SJCRH30 (cell line): ENCODE data around the gene ITIH4. TPM values are rescaled to one million over a fixed set of nuclear protein-coding genes. Genes with fewer than 3 reads are reported as not detected.
A peak's percentile ranks its signal among the peaks of the same experiment; 100 is the strongest.

ENCODE experiments used
- DNase-seq, 2 experiments: peaks; one replicate each; pipeline ENCODE4 v3.0.0-alpha.2; 2015 to 2020
- H3K27ac ChIP-seq: fragments of 250-450 bp; sonication (Bioruptor Pico); 2 replicates; pipeline ENCODE4 v1.5.1; 2020; ENCODE audit warnings: mild to moderate bottlenecking, moderate library complexity
- H3K27me3 ChIP-seq: fragments of 250-450 bp; sonication (Bioruptor Pico); 2 replicates; pipeline ENCODE4 v1.5.1; 2020; ENCODE audit warnings: mild to moderate bottlenecking, moderate library complexity
- H3K36me3 ChIP-seq: fragments of 250-450 bp; sonication (Bioruptor Pico); 2 replicates; pipeline ENCODE4 v1.5.1; 2020; ENCODE audit warnings: mild to moderate bottlenecking, moderate library complexity
- H3K4me1 ChIP-seq: fragments of 250-450 bp; sonication (Bioruptor Pico); 2 replicates; pipeline ENCODE4 v1.5.1; 2020; ENCODE audit warnings: mild to moderate bottlenecking, moderate library complexity
- H3K4me3 ChIP-seq: fragments of 250-450 bp; sonication (Bioruptor Pico); 2 replicates; pipeline ENCODE4 v1.5.1; 2020; ENCODE audit warnings: mild to moderate bottlenecking, moderate library complexity
- H3K9me3 ChIP-seq: fragments of 250-450 bp; sonication (Bioruptor Pico); replicated peaks from 2 replicates; pipeline ENCODE4 v1.5.1; 2020; ENCODE audit warnings: mild to moderate bottlenecking, moderate library complexity
- total RNA-seq: library from RNA; depleted of rRNA; stranded (reverse); fragments of >200 nt; shearing (Covaris generic); gene quantifications from 2 replicates; pipeline ENCODE4 v1.2.3, GENCODE V29; 2014; rRNA removed

ITIH4 gene
- 0.71 TPM in 1 of 2 replicates, not detected in the other for total RNA-seq

DNA sequence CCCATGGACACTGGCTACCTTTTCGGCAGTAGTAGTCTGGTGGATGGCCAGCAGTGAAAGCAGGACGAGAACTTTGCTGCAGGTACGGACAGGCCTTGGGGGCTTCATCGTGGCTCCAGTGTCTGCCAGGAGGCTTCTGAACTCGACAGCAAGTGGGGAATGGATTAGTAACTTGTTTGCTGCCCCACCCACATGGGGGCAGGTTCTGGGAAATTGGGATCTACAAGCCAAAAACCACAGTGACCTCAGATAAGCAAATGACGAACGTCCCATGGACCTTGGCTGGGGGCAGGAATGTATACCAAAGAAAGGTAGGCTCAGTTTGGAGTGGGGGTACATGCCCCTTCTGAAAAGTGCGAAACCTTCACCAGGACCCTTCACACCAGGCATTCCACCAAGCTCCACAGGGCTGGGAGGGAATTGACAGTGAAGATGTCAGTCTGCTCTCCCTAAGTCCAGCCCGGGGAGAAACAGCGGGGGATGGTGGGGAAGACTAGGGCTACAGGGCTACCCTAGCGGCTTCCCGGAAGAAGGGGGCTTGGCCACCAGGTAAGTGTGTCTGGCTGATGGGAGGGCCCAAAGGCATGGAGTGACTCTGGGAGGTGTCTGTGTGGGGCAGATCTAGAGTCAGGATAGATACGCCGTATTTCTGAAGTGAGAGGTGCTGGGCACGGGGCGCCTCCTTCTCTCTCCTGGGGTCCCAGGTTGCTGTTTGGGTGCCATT, at the start of gene ITIH4:
ITIH4 (minus strand) TSS at position 138 of the 724 bp plus-strand sequence; CDS start at position 108, 30 bp downstream.
- Histone ChIP-seq H3K27ac (peak within 1 kb of the TSS; percentile 57), H3K27me3 (no peaks in the 10 kb centered on the region), H3K9me3 (no peaks in the 10 kb centered on the region), H3K4me1 (peaks cover 45% of the 10 kb centered on the region), H3K4me3 (no peak within 1 kb of the TSS), H3K36me3 (no peaks in the 10 kb centered on the region)
- DNase-seq, result no peak

DNA sequence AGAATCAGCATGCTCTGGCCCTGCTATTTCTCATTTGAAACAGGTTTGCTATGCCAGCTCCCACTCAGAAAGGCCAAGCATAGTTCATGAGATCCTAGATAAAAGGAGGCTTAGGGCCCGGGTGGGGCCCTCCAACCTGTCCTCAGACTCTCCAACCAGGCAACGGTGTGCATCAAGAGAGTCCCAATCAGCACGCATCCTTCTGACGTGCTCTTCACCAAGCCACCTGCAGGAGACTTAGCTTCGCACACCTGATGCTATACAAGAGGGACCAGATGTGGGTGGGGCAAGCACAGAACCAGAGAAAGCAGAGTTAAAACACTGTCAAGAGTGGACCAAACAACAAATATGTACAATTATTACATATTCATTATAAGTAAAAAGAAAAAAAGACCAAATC, 49.6 kb upstream of the ITIH4 start:
- Histone ChIP-seq H3K9me3 (no peaks in the 10 kb centered on the region), H3K27me3 (no peaks in the 10 kb centered on the region), H3K36me3 (no peaks in the 10 kb centered on the region), H3K4me1 (no peaks in the 10 kb centered on the region), H3K4me3 (no peak overlapping the region), H3K27ac (no peak overlapping the region)
- DNase-seq, result no peak

DNA sequence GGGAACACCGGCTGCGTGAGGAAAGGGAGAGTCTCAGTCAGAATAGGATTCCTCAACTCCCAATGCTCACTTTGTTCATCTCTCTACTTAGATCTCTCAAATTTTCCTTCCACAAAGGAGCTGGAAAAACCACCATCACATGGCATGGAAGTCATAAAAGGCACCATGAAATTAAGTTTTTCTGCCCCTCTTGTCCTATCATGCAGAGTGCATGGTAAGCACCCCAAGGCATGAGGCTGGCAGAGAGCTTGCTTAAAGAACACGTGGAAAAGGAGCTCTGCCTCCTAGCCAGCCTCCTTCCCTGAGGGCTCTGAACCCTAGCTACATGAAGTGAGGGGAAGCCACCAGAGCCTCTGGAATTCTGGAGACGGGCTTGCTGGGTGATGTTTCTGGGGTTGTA, 49.1 kb upstream of the ITIH4 start:
- Histone ChIP-seq H3K9me3 (no peaks in the 10 kb centered on the region), H3K36me3 (no peaks in the 10 kb centered on the region), H3K4me3 (no peak overlapping the region), H3K27me3 (no peaks in the 10 kb centered on the region), H3K4me1 (no peaks in the 10 kb centered on the region), H3K27ac (no peak overlapping the region)
- DNase-seq, result no peak

GRCh38 chr3:52879090-52879489, 48.6 kb upstream of the ITIH4 start:
- no peak overlapping the region for H3K4me3 ChIP-seq
- no peak for DNase-seq
- no peaks in the 10 kb centered on the region for H3K9me3 ChIP-seq
- H3K36me3 ChIP-seq, result no peaks in the 10 kb centered on the region
- no peaks in the 10 kb centered on the region for H3K27me3 ChIP-seq
- H3K4me1 ChIP-seq, result no peaks in the 10 kb centered on the region
- H3K27ac ChIP-seq, result no peak overlapping the region

DNA sequence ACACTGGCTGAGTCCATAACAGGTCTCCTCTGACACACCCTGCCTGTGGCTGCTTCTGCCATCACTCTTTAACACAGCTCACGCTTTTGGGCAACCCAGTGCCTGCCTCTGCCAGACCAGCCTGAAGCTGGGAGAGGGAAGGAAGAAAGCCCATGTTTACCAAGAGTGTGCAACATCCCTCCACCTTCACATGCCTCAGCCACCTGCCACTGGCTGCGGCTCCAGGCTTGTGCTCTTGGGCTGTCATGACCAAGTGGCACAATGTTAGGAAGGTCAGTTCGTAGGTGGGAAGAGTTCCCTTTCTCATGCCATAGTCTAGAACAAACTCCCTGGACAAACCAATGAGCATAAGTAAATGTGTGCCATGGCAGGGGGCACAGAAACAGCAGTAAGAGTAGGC, 46.6 kb upstream of the ITIH4 start:
- Histone ChIP-seq H3K27ac (no peak overlapping the region), H3K4me3 (no peak overlapping the region), H3K4me1 (no peaks in the 10 kb centered on the region), H3K9me3 (no peaks in the 10 kb centered on the region), H3K36me3 (no peaks in the 10 kb centered on the region), H3K27me3 (no peaks in the 10 kb centered on the region)
- no peak for DNase-seq

DNA sequence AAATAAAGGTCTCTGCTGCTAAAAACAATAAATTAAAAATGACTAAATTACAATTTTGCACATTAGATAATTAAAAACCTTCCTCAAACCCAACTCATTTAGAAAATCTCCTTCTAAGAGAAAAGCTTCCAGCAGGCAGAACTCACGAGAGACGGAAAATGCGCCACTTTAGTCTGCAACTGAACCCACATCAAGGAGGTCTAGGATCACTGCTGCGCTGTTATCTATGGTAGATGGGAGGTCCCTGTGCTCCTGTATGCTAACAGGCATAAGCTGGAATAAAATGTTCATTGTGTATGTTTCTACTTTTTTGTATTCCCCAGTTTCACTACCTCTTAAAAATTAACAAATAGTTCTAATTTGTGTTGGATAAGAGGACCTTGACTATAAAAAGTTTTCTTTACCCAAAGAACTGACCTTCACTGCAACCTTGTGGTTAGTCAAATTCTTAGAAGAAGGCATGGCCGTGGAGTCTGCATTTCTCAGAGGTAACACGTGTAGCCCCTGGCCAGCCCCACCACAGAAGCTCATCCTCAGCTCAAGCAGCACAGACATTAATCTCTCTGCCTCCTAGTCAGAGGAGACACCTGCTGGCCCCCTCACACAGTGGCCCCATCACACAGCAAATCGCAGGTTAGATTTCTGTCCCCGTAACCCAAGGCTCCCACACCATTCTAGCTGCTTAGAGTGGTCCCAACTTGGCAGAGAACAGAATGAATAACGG, 44.6 kb upstream of the ITIH4 start:
- Histone ChIP-seq H3K27ac (no peak overlapping the region), H3K4me1 (no peaks in the 10 kb centered on the region), H3K27me3 (no peaks in the 10 kb centered on the region), H3K9me3 (no peaks in the 10 kb centered on the region), H3K4me3 (no peak overlapping the region), H3K36me3 (no peaks in the 10 kb centered on the region)
- no peak for DNase-seq

GRCh38 chr3:52874160-52874701, 43.8 kb upstream of the ITIH4 start:
- H3K36me3 ChIP-seq, result no peaks in the 10 kb centered on the region
- H3K27ac ChIP-seq, result no peak overlapping the region
- H3K9me3 ChIP-seq, result no peaks in the 10 kb centered on the region
- H3K27me3 ChIP-seq, result no peaks in the 10 kb centered on the region
- H3K4me3 ChIP-seq, result no peak overlapping the region
- no peak for DNase-seq
- H3K4me1 ChIP-seq, result no peaks in the 10 kb centered on the region

DNA sequence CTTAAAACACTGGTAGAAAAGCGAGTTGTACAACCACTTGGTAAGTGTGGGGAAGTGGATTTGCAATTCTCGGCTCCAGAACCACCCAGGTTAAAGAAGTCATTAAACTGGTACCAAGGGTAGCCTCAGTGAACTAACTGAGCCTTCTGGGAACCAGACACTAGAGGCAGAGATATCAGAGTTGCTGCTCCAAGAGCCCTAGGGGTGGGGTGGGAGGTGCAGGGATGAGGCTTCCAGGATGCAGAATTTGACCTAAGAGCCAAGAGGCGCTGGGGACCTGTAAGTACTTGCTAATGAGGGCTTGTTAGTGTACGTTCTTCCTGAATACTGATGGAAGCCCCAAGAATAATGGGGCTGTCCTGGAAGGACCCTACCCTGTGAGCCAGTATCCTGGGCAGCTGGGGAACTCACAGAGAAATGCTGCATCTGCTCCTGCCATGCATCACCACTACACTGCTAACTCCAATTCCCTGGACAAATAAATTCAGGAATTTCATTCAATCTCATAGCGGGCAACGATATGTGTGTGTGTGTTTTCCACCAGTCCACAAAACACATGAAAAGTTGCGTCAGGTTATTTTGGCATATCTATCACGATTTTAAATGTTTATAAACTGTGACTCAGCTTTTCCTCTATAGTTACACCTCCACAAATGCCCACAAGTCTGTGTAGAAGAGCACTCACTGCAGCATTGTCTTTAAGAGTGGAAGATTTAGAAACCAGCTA, 43.1 kb upstream of the ITIH4 start:
- H3K4me1 ChIP-seq, result no peaks in the 10 kb centered on the region
- no peak for DNase-seq
- no peak overlapping the region for H3K27ac ChIP-seq
- H3K27me3 ChIP-seq, result no peaks in the 10 kb centered on the region
- H3K36me3 ChIP-seq, result no peaks in the 10 kb centered on the region
- H3K9me3 ChIP-seq, result no peaks in the 10 kb centered on the region
- H3K4me3 ChIP-seq, result no peak overlapping the region

DNA sequence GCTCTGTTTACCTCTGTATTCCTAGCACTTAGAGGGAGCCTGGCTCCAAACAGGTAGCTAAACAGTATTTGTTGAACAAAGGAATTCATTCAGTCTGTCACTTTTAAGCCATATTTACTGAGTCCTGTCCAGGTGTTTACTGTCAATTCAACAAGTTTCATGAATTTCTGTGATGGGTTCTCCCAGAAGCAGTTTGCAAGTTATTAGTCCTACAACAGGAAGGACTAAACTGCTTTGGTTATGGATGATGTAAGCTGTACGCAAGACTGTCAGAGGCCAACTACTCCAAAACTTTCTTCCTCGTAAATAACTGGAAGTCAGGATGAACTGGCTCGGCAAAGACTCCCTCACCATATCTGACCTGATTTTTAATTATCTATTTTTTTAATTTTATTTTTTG, 41.8 kb upstream of the ITIH4 start:
- Histone ChIP-seq H3K4me1 (no peaks in the 10 kb centered on the region), H3K4me3 (no peak overlapping the region), H3K27me3 (no peaks in the 10 kb centered on the region), H3K36me3 (no peaks in the 10 kb centered on the region), H3K9me3 (no peaks in the 10 kb centered on the region), H3K27ac (no peak overlapping the region)
- DNase-seq, result no peak

- no peaks in the 10 kb centered on the region for H3K9me3 ChIP-seq
- H3K4me3 ChIP-seq, result no peak overlapping the region
- DNase-seq, result no peak
- H3K27me3 ChIP-seq, result no peaks in the 10 kb centered on the region
- no peaks in the 10 kb centered on the region for H3K36me3 ChIP-seq
- no peaks in the 10 kb centered on the region for H3K4me1 ChIP-seq
- no peak overlapping the region for H3K27ac ChIP-seq
Observed at GRCh38 chr3:52871761-52872160, 41.3 kb upstream of the ITIH4 start.

- Histone ChIP-seq H3K27me3 (no peaks in the 10 kb centered on the region), H3K9me3 (no peaks in the 10 kb centered on the region), H3K27ac (no peak overlapping the region), H3K36me3 (no peaks in the 10 kb centered on the region), H3K4me1 (no peaks in the 10 kb centered on the region), H3K4me3 (no peak overlapping the region)
- DNase-seq, result no peak
Observed at GRCh38 chr3:52870471-52870870, 40.0 kb upstream of the ITIH4 start.

GRCh38 chr3:52866427-52866826, 36.0 kb upstream of the ITIH4 start:
- Histone ChIP-seq H3K27ac (no peak overlapping the region), H3K27me3 (no peaks in the 10 kb centered on the region), H3K4me3 (no peak overlapping the region), H3K9me3 (no peaks in the 10 kb centered on the region), H3K36me3 (no peaks in the 10 kb centered on the region), H3K4me1 (no peaks in the 10 kb centered on the region)
- no peak for DNase-seq

- DNase-seq, result no peak
- no peak overlapping the region for H3K4me3 ChIP-seq
- H3K36me3 ChIP-seq, result no peaks in the 10 kb centered on the region
- H3K27ac ChIP-seq, result no peak overlapping the region
- H3K27me3 ChIP-seq, result no peaks in the 10 kb centered on the region
- H3K4me1 ChIP-seq, result no peaks in the 10 kb centered on the region
- H3K9me3 ChIP-seq, result no peaks in the 10 kb centered on the region
Observed at GRCh38 chr3:52865994-52866393, 35.5 kb upstream of the ITIH4 start.

GRCh38 chr3:52860424-52860768, 29.9 kb upstream of the ITIH4 start:
- no peaks in the 10 kb centered on the region for H3K9me3 ChIP-seq
- no peak for DNase-seq
- H3K4me1 ChIP-seq, result no peaks in the 10 kb centered on the region
- no peaks in the 10 kb centered on the region for H3K36me3 ChIP-seq
- H3K4me3 ChIP-seq, result no peak overlapping the region
- H3K27me3 ChIP-seq, result no peaks in the 10 kb centered on the region
- H3K27ac ChIP-seq, result no peak overlapping the region
